Hepatocyte (in vitro differentiated cells): Measurements from ENCODE around the gene ERC2.

Source experiments
- EZH2 ChIP-seq: fragments of 200-600 bp; sonication (generic); IDR thresholded peaks from 2 replicates; pipeline ENCODE4 v1.6.1; 2016; ENCODE audit warnings: antibody characterized with exemption, mild to moderate bottlenecking, borderline replicate concordance
- TF ChIP-seq, protein P1 (sequence below): fragments of 200-600 bp; sonication (generic); IDR thresholded peaks from 2 replicates; pipeline ENCODE4 v1.5.1; 2016; ENCODE audit warnings: antibody characterized with exemption, mild to moderate bottlenecking; ENCODE audit not compliant: poor library complexity

DNA sequence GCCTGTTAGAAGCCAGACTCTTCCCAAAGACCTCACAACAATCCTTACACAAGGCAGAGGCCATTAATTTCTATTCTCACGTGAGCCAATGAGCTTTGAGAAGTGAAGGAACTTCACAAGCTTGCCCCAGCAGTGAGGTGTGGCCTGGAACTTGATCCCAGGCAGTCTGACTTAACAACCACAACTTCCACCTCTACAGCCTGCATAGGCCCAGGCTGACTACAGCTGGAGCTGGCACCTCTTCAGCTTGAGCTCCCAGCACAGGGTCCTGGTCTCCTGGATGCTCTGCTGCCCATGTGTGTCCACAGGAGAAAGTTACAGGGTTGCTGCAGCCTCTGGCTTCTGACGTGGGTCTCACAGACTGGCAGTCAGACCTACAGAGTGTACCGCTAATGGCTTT, 111.0 kb downstream of the ERC2 start:
- TF ChIP-seq, protein P1, sequence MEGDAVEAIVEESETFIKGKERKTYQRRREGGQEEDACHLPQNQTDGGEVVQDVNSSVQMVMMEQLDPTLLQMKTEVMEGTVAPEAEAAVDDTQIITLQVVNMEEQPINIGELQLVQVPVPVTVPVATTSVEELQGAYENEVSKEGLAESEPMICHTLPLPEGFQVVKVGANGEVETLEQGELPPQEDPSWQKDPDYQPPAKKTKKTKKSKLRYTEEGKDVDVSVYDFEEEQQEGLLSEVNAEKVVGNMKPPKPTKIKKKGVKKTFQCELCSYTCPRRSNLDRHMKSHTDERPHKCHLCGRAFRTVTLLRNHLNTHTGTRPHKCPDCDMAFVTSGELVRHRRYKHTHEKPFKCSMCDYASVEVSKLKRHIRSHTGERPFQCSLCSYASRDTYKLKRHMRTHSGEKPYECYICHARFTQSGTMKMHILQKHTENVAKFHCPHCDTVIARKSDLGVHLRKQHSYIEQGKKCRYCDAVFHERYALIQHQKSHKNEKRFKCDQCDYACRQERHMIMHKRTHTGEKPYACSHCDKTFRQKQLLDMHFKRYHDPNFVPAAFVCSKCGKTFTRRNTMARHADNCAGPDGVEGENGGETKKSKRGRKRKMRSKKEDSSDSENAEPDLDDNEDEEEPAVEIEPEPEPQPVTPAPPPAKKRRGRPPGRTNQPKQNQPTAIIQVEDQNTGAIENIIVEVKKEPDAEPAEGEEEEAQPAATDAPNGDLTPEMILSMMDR, result no peak
- TF ChIP-seq EZH2, result no peak
